ENCODE results near the gene RPL10A.

RPL10A gene

DNA sequence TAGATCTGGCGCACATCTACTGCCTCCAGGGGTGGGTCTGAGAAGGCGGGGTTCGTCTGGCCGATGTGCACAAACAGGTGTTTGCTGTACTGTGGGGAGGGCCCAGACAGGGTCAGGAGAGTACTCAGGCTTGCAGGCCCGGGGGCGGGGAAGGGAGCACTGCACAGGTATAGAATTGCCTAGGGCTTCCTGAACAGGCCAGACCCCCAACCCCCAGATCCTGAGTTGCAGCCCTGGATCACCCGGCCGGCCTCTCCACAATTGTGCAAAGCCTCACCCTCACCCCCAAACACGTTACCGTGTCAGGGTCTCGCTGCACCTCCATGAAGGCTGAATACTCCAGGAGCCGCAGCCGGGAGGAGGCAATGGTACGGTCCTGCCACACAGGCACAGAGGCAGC, 7.8 kb downstream of the RPL10A start:
- Mint-ChIP-seq H3K9me3 (no peaks in the 10 kb centered on the region), H3K4me3 (no peak overlapping the region), H3K27me3 (no peaks in the 10 kb centered on the region), H3K27ac (no peak overlapping the region), H3K36me3 (peaks cover 18 to 21% of the 10 kb centered on the region in 2 donors), H3K4me1 (peaks cover 11 to 33% of the 10 kb centered on the region in 2 donors)
- ATAC-seq (replicated peaks) (peak in 1 of 2 donors; percentile 6), DNase-seq (no peak)

- no peak for DNase-seq
These were observed 8.8 kb downstream of the RPL10A start for GRCh38 chr6:35477028-35477427.

DNA sequence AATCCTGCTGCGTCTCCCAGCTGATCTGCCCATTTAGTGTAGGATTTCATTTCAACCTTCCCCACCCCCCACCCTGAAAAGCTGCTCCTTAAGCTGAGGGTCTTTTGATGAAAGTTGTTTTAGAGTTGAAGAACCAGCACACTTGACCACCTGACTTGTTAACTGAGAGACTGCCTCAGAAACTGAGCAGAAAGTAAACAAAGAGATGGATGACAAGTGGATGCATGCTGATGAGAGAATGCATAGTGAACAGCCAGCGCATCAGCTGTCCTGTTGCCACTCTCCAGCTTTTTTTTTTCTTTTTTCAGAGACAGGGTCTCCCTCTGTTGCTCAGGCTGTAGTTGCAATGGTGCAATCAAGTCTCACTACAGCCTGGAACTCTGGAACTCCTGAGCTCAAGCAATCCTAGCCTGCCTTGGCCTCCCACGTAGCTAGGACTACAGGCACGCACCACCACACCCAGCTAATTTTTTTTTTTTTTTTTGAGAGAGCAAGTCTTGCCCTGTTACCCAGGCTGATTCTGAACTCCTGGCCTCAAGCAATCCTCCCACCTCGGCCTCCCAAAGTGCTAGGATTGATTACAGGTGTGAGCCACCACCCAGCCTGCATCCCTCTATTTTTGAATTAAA, 9.5 kb downstream of the RPL10A start:
- DNase-seq (no peak), ATAC-seq (replicated peaks) (no peak)
- Mint-ChIP-seq H3K4me1 (peaks cover 9 to 19% of the 10 kb centered on the region in 2 donors), H3K27me3 (no peaks in the 10 kb centered on the region), H3K4me3 (no peak overlapping the region), H3K27ac (no peak overlapping the region), H3K9me3 (no peaks in the 10 kb centered on the region), H3K36me3 (peaks cover 5 to 9% of the 10 kb centered on the region in 2 donors)

More at GRCh38 chr6:35477028-35477427, 8.8 kb downstream of the RPL10A start:
- H3K9me3 Mint-ChIP-seq: no peaks in the 10 kb centered on the region
- ATAC-seq (replicated peaks): no peak
- no peak overlapping the region for H3K27ac Mint-ChIP-seq
- H3K4me1 Mint-ChIP-seq: peaks cover 9 to 23% of the 10 kb centered on the region in 2 donors
- peaks cover 10 to 14% of the 10 kb centered on the region in 2 donors for H3K36me3 Mint-ChIP-seq
- H3K27me3 Mint-ChIP-seq: no peaks in the 10 kb centered on the region
- H3K4me3 Mint-ChIP-seq: no peak overlapping the region

- Mint-ChIP-seq H3K4me3 (no peak overlapping the region), H3K9me3 (no peaks in the 10 kb centered on the region), H3K27me3 (no peaks in the 10 kb centered on the region), H3K4me1 (peaks cover 6 to 16% of the 10 kb centered on the region in 2 donors), H3K27ac (no peak overlapping the region), H3K36me3 (peaks cover under 1 to 5% of the 10 kb centered on the region in 2 donors)
- no peak for DNase-seq
- no peak for ATAC-seq (replicated peaks)
These were observed 10.1 kb downstream of the RPL10A start for GRCh38 chr6:35478259-35478658.

GRCh38 chr6:35480176-35480575, 12.0 kb downstream of the RPL10A start:
- Mint-ChIP-seq H3K27me3 (no peaks in the 10 kb centered on the region), H3K4me1 (peaks cover 5 to 8% of the 10 kb centered on the region in 2 donors), H3K9me3 (no peaks in the 10 kb centered on the region), H3K27ac (no peak overlapping the region), H3K4me3 (no peak overlapping the region), H3K36me3 (no peaks in the 10 kb centered on the region)
- DNase-seq (no peak), ATAC-seq (replicated peaks) (no peak)

GRCh38 chr6:35481226-35481625, 13.0 kb downstream of the RPL10A start:
- no peaks in the 10 kb centered on the region for H3K9me3 Mint-ChIP-seq
- no peaks in the 10 kb centered on the region for H3K27me3 Mint-ChIP-seq
- ATAC-seq (replicated peaks) (no peak), DNase-seq (no peak)
- H3K36me3 Mint-ChIP-seq: no peaks in the 10 kb centered on the region
- no peaks in the 10 kb centered on the region for H3K4me1 Mint-ChIP-seq
- no peak overlapping the region for H3K27ac Mint-ChIP-seq
- H3K4me3 Mint-ChIP-seq: no peak overlapping the region

DNA sequence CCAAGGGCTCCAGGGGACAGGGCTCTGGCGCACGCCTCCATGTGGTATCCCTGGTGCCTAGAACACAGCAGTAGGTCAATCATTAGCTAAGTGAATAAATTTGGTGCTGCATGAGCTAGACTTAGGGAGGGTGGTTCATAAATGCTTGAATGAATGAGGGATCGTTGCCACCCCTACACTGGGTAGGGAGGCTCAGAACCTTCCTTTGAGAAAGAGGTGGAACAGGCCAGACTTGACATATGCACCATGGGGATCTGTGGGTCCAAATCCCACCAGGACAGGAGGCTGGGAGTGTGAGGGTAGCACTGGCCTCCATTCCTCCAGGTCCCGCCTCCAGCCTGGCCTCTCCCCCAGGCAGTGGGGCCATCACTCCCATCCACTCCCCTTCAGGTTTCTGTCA, 14.9 kb downstream of the RPL10A start:
- ATAC-seq (replicated peaks) (no peak), DNase-seq (no peak)
- H3K9me3 Mint-ChIP-seq: no peaks in the 10 kb centered on the region
- H3K4me3 Mint-ChIP-seq: no peak overlapping the region
- H3K4me1 Mint-ChIP-seq: peaks cover 2 to 3% of the 10 kb centered on the region in 2 donors
- H3K36me3 Mint-ChIP-seq: no peaks in the 10 kb centered on the region
- H3K27ac Mint-ChIP-seq: no peak overlapping the region
- no peaks in the 10 kb centered on the region for H3K27me3 Mint-ChIP-seq

DNA sequence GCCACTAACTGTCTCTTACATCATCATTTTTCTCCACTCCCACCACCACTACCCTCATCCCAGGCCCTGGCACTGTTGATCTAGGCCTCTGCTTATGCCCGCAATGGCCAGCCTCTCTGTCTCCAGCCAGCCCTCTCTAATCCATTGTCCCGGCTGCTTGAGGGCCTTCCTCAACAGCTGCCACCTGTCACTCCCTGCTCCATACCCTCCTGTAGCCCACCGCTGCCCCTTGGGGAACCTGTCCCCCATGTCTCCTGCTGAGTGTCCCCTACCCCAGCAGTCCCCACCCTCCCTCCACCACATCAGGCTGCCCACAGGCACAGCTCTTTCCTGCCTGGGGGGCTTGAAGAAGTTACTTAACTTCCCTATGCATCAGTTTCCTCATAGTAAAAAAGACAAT, 15.3 kb downstream of the RPL10A start:
- no peak for DNase-seq
- Mint-ChIP-seq H3K27me3 (no peaks in the 10 kb centered on the region), H3K27ac (no peak overlapping the region), H3K4me1 (peaks cover 5 to 7% of the 10 kb centered on the region in 2 donors), H3K9me3 (no peaks in the 10 kb centered on the region), H3K4me3 (no peak overlapping the region), H3K36me3 (no peaks in the 10 kb centered on the region)
- no peak for ATAC-seq (replicated peaks)

DNA sequence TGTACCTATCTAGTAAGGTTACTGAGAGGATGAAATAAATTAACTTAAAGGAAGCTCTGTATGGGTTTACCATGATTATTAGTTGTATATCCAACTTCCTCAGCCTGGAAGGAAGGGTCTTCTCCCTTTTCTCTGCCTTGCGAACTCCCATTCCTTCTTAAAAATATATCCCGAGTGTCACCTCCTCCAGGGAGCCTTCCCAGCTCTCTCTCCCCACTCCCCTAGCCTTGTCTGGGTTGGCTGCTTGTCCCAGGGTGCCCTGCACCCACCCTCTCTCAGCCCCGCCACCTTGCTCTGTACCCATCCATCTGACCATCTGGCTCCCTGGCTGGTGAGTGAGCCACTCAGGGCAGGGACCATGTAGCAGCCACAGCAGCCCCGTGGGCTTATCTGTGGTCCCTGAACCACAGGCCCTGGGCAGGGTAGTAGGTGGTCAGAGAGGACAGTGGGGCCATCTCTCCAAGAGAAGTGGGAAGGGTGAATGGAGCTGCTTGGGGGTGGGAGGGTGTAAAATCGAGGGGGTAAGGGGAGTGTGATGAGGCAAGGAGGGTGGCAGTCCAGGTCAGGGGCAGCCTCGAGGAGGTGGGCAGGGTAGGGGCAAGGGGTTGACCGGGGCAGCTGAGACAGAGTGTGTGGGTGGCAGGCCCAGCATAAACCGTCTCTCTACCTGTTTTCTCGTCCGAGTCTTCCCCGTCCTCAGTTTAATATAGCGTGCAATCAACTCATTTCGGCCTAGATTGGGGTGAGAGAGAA, 15.9 kb downstream of the RPL10A start:
- Mint-ChIP-seq H3K36me3 (no peaks in the 10 kb centered on the region), H3K27me3 (no peaks in the 10 kb centered on the region), H3K9me3 (no peaks in the 10 kb centered on the region), H3K4me1 (peaks cover 5 to 7% of the 10 kb centered on the region in 2 donors), H3K27ac (no peak overlapping the region), H3K4me3 (no peak overlapping the region)
- DNase-seq (no peak), ATAC-seq (replicated peaks) (no peak)

GRCh38 chr6:35484921-35485392, 16.8 kb downstream of the RPL10A start:
- Mint-ChIP-seq H3K27ac (no peak overlapping the region), H3K36me3 (no peaks in the 10 kb centered on the region), H3K9me3 (no peaks in the 10 kb centered on the region), H3K27me3 (no peaks in the 10 kb centered on the region), H3K4me3 (no peak overlapping the region), H3K4me1 (peaks cover 5 to 7% of the 10 kb centered on the region in 2 donors)
- no peak for ATAC-seq (replicated peaks)
- no peak for DNase-seq

GRCh38 chr6:35485402-35485877, 17.2 kb downstream of the RPL10A start:
- peaks cover 2 to 3% of the 10 kb centered on the region in 2 donors for H3K27me3 Mint-ChIP-seq
- ATAC-seq (replicated peaks): no peak
- no peaks in the 10 kb centered on the region for H3K9me3 Mint-ChIP-seq
- peak overlapping the region; percentile 25 for H3K27ac Mint-ChIP-seq
- no peak for DNase-seq
- H3K36me3 Mint-ChIP-seq: no peaks in the 10 kb centered on the region
- peaks cover 5 to 7% of the 10 kb centered on the region in 2 donors for H3K4me1 Mint-ChIP-seq
- no peak overlapping the region for H3K4me3 Mint-ChIP-seq

DNA sequence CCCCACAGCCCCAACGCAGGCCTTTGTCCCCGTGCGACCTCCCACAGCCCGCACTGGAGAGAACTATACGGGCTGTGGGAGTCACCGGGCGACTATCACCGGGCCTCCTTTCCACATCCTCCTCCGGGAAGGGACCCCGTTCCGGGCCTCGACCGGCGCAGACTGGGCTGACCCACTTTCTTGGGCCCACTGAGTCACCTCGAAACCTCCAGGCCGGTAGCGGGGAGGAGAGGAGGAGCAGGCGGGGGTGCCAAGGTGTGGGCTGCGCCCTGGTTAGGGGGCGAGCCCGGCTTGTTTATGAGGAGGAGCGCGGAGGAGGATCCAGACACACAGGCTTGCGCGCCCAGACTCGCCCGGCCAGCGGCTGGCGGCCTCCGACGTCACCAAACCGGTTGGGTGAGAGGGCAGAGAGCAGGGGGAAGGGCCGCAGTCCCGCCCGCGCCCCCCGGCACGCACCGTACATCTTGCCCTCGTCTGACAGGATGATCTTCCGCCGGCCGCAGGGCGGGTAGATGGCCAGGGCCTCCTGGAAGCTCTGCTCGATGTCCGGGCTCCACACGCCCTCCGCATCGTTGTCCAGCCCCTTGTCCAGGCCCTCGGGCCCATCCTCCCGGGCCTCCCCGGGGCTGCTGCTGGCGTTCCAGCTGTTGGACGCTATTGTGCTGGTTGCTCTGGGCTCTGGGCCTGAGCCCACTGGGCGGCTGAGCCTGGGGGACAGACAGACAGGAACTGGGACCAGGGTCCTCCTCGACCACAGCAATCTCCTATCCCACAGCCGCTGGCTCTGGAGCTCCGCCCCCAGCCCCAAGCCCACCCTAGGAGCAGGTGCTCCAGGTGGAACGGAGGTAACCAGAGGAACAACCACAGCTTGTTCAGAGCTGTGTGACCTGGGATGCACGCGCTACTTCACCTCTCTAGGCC, 18.1 kb downstream of the RPL10A start:
- DNase-seq (no peak), ATAC-seq (replicated peaks) (no peak)
- Mint-ChIP-seq H3K4me3 (no peak overlapping the region), H3K27me3 (peaks cover 10 to 11% of the 10 kb centered on the region in 2 donors), H3K4me1 (peaks cover 5 to 7% of the 10 kb centered on the region in 2 donors), H3K27ac (peak overlapping the region; percentile 25), H3K36me3 (no peaks in the 10 kb centered on the region), H3K9me3 (no peaks in the 10 kb centered on the region)

GRCh38 chr6:35487658-35488516, 19.7 kb downstream of the RPL10A start:
- ATAC-seq (replicated peaks) (peak; percentile 23 to 47), DNase-seq (no peak)
- no peaks in the 10 kb centered on the region for H3K36me3 Mint-ChIP-seq
- no peak overlapping the region for H3K4me3 Mint-ChIP-seq
- no peak overlapping the region for H3K27ac Mint-ChIP-seq
- H3K9me3 Mint-ChIP-seq: no peaks in the 10 kb centered on the region
- H3K27me3 Mint-ChIP-seq: peaks cover 16 to 24% of the 10 kb centered on the region in 2 donors
- H3K4me1 Mint-ChIP-seq: peaks cover 8 to 11% of the 10 kb centered on the region in 2 donors
